HG02678 (cell line): ENCODE data around the gene NIN.

Source experiments
- ATAC-seq: cut with Tn5 transposase; IDR thresholded peaks from one replicate; pipeline ENCODE4 v1.9.1; 2021; ENCODE audit warnings: mild to moderate bottlenecking, moderate library complexity; ENCODE audit not compliant: unreplicated experiment

NIN gene

DNA sequence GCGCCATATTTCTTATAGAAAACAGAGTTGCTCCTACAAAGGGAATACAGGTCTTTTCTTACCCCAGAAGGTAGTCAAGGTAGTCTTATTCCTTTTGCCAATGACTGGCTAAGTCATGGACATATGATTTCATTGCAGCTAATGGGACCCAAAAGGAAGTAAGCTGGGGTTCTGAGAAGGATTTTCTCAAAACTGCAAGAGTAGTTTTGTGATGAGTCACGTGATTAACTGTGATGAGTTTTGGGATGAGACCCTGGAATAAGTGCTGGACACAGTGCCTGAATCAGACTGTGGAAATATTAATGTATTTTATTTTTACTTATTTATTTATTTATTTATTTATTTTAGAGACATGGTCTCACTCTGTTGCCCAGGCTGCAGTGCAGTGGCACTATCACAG is 13.4 kb upstream of the NIN start:
- ATAC-seq, result no peak

DNA sequence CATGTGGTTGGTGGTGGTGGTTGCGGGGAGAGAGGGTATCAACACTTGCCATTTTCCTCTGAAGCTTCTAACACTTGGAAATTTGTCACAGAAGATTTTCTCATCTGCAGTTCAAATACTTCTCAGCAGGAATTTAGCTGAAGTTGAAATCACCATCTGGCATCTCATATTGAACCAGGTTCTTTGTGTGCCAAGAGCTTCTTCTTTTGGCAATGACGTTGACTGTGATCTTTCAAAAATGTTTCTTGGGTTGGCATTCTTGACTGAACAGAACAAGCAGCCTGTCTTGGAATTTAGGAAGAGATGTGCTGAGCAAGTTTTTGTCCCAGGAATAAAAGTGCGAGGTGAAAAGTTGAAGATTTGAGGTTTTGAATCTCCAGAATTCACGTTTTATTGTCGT is 8.7 kb upstream of the NIN start:
- ATAC-seq, result no peak

DNA sequence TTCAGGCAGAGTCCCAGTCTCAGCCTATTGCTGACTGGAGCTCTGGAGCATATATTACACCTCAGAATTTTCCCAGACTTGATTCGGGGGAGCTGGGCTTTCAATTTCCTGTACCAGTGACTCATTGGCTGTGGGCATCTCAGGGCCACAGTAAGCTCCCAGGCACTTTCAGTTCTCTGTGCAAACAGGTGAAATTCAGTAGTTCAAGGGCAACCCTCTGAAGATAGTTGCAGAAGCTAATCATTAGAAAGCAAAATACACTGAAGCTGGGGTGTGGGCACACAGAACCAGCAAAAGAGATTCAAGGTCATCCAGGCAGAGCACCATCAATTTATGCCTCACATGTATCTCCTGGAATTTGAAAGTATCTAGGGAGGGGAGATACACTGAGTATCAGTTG is 8.1 kb upstream of the NIN start:
- ATAC-seq, result no peak

DNA sequence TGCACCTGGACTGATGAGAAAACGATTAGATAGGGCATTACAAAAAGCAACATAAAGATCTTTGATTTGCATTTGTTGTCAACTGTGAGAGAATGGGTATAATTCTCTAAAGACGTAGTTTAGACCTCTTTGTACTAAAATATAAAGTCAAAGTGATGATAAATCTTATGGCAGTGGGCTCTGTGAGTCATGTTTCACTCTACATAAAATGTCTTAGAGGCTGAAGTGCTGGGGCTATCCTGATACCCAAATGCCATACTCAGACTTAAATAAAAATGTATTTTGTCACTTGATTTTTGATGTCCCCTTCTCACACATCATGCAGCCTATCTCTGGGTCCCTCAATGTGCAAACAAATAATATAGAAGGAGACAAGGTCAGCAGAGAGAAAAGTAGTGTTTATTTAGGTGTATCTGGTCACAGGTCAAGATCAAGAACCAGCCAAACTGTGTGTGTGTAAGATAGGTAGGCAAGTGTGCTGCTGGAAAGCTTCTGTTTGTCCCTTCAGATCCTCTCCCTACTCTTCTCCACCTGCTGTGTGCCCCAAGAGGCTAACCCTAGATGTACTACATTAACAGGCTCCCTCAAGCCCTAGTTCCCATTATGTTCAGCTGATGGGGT is 7.0 kb upstream of the NIN start:
- ATAC-seq, result no peak

DNA sequence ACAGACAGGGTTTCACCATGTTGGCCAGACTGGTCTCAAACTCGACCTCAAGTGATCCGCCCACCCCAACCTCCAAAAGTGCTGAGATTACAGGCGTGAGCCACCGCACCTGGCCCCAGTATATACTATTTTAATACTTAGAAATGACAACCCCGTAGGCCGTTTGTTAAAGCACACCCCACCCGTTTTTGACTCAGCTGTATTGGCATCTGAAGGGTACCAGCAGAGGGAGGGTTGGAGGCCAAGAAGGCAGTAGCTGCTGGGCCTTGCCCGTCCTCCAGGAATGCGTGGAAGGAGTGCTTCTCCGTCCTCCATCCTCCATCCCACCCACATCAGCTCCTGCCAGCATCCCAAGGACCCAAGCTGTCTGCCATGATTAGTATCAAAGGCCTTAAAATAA is 6.3 kb upstream of the NIN start:
- ATAC-seq, result no peak

DNA sequence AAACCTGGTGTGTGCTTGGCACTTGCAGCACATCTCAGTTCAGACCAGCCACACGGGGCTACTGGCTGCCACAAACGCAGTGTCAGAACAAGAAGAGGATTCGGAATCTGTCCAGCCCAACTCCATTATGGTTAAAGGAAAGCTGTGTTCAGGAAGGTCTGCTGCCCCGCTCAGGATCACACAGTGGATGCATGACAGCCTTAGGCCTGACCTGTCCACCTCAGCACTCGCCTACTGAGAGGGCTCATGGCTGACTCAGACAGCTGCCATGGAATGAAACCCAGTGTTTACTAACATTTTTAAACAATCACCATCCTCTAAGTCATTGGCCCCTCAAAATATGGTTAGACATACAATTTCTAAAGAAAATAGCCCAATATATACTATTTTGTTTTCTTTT is 5.6 kb upstream of the NIN start:
- no peak for ATAC-seq

DNA sequence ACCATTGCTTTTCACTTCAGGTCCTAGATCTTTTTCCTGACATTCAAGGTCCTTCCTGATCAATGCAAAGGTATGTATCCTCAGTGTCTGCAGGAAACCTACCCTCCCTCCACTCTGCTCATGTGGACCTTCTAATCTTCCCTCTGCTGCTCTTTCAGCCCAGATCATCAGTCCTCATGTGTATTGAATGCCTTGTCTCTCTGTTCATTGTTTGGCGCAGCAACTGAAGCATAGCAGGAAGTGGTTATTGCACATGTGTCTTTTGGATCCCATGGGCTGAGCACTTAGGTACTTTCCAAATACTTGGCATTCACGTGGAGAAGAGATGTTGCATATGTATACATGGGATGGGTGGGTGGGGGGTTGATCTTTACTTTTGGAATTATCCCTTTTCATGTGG is 4.3 kb upstream of the NIN start:
- no peak for ATAC-seq

DNA sequence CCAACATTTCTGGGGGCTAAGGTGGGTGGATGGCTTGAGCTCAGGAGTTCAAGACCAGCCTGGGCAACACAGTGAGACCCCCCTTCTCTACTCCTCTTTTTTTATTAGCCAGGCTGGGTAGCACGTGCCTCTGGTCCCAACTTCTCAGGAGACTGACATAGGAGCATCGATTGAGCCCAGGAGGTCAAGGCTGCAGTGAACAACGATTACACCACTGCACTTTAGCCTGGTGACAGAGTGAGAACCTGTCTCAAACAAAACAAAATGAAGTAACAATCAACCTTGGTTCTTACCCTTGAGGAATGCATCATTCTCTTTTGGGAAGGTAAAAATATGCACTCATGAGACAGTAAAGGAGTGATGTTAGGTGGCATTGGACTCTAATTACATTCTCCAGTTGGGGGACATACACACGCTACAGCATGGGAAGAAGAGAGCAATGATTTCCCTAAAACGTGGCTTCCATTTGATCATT is 3.9 kb upstream of the NIN start:
- no peak for ATAC-seq

DNA sequence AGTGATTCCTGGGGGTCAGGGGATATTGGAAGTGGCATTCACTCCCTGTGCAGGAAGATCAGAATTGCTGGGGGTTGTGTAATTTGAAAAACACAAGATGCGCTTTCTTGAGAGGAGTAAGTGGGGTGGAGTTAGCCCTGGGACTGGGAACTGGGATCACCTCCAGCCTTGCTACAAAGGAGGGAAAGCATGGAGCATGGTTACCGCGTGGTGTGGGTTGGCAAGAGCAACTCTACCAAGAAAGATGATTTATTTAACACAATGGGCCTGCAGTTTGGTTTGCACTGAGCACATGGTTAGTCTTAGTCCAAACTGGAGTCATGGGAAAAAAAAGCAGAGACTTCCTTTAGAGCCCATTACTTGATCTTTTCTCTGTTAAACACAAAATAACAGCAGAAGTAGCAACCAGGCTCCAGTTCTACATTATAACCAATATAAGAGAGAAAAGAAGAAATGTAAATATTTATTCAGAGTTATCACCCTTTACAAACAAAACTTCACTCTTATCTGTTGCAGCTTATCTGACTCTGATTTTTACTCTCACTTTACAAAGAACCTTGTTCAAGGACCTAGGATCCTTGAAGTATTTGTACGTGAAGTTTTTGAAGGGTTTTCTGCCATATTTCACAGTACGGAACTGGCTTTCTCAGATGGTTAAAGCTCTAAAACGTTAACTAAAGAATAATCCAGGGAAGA is 2.1 kb upstream of the NIN start:
- ATAC-seq, result no peak

DNA sequence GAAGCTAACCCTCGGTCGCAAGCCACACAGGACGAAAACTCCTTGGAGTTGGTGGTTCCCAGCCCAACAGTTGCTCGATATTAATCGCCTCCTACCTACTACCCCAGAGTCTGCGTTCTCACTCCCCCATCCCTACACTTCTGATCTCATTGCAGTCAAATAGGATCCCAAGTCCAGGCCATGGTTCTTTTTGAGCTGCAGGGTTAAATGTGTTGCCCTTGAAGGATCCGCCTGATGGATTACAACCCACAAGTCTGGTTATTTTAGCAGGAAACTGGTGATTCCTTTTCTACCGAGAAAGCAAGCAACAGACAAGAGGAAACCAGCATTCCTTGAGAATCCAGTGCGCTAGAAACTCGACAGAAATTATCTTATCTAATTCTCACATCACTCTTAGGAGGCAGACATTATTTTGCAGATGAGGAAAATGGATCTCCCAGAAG is 785 bp upstream of the NIN start:
- ATAC-seq, result no peak

DNA sequence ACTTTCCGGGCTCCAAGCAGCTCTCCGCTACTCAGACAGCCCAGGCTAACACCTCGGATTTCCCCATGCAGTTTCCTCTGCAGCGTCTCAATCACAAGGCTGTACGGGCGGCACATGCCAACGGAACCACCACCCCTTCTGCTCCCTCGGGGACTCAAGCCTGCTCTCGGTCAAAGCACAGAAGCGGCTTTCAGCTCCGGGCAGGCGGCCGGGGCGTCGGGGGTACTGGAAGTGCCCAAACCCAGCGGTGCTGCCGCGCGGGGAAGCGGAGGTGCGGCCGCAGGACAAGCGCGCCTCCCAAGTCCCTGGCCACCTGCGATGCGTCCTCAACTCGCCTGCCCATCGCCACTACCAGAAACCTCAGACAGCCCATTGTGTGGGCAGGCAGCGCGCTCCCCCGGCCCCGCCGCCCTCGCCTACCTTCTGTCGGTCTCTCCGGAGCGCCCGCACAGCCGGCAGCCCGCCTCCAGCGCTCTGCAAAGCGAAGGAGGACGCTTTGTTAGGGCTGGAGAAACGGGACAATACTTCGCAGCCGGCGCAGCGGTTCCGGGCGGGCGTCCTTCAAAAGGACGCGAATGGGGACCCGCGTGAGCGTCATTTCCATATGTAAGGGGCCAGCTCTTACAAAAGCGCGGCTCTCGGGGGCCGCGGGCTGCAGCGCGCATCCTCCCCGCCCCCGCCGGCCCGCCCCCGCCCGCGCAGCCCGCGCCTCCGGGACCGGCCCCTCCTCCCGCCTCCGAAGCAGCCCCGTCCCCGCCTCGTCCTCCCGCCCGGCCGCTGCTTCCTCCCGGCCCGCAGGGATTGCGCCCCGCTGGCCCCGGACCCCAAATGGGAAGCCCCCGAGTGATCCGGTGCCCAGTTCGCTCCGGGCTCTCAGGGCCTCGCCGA is 674 bp downstream of the NIN start:
- peak; percentile 44 for ATAC-seq

DNA sequence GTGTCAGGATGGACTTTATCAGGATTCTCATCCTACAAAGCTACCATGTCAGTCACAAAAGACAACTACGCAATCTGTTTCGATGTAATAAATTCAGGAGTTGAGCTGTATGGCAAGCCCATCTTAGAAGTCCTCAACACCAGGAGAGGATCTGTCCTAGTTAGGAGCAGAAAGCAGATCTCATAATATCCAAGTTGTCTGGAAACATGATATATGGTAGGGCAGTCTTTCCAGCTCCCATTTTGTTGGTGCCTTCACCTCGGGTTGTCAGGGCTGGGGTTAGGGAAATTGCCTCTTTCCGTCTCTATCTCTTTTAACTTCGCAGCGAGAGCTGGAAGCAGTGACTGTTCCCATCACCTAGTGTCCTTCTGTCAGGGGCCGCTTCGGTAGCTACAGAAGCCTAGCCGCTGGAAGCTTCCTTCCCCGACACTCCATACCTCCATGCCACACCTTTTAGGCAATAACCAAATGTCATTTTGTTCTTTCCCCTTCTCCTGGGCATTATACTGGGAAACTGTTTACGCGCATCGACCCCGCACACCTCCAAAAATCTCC is 1.4 kb downstream of the NIN start:
- ATAC-seq, result no peak

DNA sequence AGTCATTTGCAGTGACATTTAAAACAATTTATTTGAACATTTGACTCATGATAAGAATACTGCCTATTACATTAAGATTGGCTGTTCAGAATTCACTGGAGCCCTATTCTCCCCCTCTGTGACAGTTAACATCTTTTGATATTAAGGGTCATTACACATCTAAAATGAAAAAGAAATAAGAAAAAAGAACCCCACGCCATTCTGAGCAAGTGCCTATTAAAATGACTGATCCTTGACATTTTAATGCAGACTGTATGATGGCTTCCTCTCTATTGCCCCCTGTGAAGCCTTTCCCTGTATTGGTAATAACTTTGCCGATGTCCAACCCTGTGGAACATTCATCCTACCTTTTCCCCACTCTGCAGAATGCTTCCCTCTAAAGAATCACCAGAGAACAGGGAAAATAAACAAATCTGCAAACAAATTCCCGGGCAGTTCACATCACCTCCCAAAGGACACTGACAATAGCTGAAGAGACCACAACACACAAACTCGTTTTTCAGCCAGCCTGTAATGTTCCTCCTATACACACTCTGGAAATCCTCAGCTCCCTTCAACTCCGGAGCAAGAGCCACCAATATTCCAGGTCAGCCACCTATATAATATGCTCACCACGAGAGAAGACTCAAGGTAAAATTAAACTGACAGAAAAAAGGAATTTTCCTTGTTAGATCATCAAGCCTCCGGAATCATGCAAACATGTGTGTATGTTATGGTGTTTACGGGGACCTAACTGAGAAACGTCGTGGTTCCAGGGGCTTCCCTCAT is 2.1 kb downstream of the NIN start:
- no peak for ATAC-seq

DNA sequence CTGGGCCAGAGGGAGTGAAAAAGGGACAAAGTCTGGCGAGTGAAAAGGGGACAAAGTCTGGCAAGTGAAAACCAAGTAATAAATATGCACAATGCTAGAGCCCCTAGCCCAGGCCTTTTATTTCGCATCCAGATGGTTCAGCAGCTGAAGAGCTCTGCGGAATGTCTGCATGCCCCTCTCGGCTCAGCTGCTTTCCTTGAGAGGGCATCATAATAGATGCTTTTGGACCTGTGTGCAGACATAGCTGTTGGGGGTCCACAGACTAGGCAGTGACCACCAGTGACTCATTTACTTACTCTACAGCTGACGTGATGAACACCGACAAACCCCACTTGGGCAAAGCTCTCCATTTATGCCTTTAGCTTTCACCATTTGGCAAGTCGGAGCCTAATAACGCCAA is 4.3 kb downstream of the NIN start:
- no peak for ATAC-seq

DNA sequence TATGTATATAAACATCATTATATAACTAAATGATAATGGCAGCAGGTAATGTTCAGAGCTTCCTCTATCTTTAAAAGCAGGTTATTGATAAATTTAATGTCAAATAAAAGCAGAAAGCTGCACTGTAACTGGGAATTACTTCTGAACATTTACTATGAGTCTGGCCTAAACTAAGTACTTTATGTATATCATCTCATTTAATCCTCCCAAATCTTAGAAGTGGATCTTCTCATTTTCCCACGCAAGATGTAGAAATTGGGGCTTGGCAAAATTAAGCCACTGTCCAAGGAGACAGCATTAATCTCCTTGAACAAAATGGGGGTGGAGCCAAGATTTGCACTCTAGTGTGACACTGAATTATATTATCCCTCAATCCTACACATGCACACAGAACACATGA is 5.7 kb downstream of the NIN start:
- no peak for ATAC-seq

DNA sequence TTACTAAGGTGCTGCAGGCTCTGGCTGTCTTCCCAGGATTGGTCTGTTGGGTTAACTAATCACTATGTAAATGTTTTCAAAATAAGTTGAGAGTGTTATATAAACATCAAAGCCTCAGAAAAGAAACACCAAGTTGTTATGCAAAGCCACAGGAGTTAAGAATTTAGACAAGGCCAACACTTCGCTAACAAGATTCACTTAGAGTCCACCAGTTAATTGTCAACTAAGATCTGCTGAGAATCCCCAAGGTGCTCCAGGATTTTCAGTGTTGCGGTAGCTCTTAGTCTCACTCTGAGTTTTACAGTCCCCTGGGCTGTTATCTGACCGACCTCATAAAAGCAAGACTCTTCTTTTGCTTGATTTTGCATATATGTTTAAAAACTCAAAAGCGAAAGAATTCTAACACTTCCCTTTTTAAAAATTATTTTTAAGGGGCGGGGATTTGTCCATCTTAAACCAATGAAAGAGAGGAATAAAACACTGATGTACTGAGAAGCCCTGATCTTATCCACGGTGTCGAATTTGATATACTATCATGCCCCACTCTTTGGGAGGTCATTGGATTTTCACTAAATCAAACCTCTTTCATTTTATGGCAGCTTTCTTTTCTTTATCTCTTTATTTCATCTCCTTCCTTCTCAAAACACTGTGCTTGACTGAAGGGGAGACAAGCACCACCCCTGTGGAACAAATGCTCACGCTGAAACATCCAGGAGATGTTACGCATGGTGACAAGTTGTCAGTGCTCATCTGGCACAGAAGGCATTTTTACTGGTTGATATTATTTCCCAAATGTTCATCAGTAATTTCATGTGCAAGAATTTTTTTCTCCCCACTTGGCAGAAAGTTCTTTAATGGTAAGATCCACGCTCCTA is 7.0 kb downstream of the NIN start:
- ATAC-seq, result peak; percentile 77

DNA sequence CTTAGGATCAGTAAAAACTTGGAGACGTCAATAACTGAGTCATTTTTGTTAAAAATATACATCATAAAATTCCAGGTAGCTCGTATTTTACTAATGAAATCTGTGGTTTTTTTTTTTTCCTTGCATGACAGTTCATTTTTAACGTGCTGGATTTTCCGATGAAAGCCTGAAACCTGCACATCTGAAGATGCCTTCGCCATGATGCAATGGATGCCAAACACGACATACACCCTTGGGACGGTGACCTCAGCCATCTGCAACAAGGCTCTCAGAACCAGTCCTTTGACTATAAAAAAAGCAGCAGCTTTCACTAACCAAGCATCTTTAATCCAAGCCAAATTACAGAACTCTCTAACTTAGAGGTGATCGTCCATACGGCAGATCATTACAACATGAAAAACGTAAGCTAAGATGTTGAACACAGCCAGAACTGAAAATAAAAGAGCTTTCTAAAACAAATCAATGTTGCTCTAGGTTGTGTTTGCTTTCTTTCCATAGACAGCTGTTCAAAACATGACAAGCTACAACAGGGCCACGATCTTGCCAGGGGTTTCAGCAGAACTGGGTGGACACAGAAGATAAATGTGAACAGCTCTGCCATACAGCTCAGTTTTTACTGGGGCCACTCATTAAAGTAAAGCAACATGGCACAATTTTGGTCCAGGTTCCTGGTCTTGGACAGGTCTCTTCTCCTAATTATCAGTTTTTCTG is 7.8 kb downstream of the NIN start:
- peak; percentile 23 for ATAC-seq

DNA sequence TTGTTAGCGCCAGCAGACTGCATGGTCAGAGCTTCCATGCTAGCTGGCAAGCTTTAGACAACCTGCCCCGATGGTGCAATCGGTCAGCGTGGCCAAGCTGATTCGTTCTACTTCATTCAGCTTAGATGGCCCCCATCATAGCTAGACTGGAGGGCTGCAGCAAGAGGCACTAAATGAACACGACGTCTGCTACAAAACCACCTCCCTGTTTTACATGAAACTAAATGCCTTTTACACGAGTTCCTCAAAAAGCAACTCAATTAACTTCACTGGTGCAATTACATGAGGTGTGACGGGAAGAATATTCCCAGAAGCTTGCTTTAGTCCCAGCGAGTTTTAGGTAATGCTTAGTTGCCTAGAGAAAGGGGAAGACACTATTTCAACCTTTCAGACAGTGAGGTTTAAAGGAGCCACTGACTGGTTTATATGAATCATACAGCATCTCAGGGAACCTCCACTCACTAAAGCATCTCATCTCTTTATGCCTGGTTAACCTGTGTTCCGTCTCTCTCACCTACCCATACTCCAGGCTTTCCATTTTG is 8.4 kb downstream of the NIN start:
- ATAC-seq, result no peak
